Endothelial cell of hepatic sinusoid (primary cell): ENCODE measurements around the gene EN1.

Source experiments
- in situ Hi-C: cut with HindIII; loops from 2 replicates; pipeline ENCODE4 v1.10.0; 2017; ENCODE audit warnings: low sequenced_read_pairs

EN1 gene

DNA sequence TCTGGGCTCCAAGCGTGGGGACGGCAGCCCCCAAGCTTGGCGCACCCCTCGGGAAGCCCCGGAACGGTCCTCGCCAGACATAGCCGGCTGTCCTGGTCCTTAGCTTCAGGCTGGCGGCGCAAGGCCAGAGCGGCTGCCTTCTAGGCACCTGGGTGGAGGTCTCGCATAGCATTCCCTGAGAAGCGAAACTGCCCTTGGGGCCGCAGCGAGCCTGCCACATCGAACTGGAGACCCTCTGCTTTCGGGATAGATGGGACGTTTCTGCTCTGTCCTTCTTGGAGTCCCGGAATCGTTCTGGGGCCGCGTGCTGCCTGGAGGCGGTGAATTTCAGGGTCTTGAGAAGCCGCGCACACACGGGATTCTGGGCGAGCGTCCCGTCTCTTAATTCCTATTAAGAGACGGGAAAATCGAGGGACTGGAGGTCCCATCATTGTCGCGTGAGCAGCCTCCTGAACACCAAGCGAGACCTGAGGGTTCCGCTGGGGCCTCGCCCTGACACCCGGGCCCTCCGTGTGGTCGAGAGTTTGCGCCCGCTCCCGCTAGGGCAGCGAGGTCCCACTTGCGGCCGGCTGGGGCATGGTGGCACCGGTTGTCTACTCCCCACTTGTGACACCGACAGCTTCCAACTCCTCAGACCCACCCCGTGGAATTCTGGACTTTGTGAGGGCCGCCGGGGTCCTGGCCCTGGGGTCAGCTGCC is 9.7 kb upstream of the EN1 start:
- in situ Hi-C loops = loop anchor here (25.0 kb wide), 1 partner anchor 820 kb away; no protein-coding TSS in a partner anchor

DNA sequence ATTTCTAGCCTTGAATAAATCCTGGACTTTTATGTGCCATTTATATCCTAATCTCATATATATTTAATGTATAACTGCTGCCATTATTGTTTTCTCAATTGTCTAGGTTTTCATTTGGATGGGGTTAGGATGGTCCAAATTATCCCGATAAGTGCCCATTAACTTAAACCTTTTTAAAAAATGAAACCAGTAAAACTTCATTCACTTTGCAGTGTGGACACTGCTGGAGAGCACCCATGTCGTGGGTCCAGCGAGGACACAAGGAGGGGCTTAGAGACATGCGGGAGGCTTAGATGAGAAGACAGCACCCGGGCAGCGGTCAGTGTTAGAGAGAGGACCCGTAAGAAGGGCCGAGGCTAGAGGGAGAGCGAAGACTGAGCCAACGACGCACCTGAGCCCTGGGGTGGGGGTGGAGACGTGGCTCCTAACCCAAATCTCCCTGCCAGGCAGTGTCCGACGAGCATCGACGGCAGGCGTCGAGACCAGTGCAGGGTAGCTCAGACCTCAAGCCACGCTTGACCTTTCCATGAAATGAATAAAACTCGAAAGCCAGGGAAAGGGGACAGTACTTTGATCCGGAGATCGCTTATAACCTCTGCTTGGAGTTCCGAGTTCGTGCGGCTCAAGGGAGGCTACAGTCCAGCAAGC is 9.0 kb upstream of the EN1 start:
- in situ Hi-C loops = loop anchor here (25.0 kb wide), 1 partner anchor 819 kb away; no protein-coding TSS in a partner anchor

DNA sequence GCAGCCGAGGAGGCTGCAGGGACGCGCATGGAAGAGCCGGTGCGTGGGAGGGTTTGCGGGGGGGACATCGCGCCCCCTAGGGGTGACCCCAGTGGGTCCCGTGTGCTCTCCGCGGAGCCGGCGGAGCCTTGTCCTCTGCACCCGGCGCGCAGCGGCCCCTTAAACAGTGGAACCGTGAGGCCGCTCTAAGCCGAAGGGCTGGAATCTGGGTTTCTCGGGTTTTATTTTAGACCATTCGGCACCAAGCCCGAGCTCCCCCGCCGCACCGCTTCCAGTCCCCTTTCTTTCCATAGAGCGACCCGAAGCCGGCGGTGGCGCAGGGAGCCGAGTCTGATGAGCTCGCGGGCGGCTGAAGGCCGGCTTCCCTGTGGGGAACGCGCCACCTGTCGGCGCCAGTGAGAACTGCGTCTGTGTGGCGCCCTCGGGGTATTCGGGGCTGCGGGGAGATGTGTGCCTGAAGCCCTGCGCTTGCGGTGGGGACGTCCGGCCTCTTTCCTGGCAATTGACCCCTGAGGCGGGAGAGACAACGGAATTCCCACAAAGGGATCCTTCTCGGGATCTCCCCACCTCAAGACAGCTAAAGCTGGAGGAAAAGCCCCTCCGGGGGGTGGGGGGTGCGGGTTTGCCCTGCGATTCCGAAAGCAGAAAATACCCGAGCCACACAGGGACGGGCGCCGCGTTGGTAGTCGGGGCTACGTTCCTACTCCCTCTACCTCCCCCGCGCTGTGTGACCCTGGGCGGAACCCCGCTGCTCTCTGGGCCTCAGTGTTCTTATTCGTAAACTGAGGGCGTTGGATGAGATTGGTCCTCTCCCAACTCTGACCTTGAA is 8.2 kb upstream of the EN1 start:
- in situ Hi-C loops = loop anchor here (25.0 kb wide), 1 partner anchor 818 kb away; no protein-coding TSS in a partner anchor

DNA sequence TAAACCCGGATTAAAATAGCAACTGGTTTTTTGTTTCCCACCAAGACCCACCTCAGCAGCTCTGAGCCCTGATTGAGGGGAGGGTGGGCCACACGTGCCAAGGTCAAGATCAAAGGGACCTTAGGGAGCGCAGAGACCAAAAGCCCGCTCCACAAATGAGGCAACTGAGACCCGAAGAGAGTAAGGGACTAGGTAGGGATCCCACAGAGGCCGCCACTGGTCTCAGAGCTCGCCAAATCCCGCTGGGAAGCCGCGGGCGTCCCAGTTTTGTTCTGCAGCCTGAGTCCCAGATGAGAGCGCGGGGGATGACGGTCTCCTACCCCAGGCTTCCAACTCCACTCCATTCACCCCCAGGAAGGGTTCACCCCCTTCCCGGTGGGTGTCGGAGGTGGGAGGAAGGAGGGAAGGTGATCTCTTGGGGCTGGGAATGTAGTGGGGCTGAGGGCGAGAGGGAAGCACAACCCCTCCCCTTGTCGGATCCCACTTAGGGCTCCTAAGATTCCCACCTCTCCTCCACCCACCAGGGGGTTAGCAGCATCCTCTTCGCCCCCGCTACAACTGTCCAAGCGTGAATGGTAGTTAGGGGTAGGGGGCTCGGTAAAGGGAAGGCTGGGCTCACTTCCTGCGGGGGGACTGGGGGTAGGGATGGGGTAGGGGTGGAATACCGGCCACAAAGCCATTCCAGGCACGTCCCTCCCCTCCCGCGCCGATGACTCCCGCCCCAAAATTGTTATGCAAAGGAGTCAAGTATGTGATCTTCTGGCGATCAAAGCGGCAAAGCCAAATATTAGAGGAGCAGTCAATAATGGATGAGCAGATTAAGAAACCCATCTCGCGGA is 7.3 kb upstream of the EN1 start:
- in situ Hi-C loops = loop anchor here (25.0 kb wide), 1 partner anchor 817 kb away; no protein-coding TSS in a partner anchor

DNA sequence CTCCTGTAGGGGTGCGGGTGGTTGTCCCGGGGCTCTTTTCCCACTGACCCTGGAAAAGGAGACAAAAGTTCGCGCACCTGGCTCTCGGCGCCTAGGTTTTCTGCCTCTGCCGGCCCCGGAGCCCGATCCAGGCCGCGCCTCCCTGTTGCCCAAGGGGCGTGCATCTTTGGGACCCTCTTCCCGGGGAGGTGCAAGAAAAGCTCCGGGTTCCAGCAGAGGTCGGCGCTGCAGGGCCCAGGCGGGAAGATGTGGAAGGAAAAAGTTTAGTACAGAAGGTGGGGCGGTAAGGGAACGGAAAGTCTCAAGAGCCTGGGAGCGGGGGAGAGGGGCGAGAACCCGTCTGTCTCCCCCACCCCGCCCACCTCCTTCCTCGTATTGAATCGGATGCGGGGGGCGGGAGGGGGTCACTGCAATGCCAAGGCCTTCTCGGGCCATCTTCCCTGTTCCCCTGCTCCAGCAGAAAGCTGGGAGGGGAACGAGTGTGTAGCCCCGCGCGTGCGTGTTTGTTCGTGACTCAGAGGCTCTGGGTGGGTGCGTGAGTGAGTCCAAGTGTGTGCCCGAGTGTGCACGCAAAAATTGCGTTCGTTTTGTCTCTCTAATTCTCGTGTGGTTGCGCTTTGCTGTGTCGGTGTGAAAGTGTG is 6.3 kb upstream of the EN1 start:
- in situ Hi-C loops = loop anchor here (25.0 kb wide), 1 partner anchor 816 kb away; no protein-coding TSS in a partner anchor

DNA sequence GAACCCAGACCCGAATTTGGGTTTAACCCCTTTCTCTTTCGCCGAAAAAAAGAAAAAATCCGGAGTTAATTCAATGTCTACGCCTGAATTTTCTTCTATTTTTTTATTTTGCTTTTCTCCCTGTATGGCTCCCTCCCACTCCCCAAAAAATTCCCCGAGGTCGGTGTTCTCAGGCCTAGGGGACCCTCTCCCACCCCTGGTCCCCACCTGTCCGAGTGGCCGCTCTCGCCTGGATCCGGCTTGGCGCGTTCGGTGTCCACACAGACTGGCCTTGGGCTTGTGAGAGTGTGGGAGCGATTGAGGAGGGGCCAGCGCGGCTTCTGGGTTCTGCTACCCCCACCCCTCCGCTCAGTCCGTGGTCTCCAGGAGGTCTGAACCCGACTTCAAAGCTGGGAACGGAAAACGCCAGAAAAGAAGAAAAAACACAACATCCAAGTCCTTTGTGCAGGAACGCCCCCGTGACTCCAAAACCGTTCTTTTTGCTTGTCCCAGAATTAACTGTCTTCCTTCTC is 5.7 kb upstream of the EN1 start:
- in situ Hi-C loops = loop anchor here (25.0 kb wide), 1 partner anchor 816 kb away; no protein-coding TSS in a partner anchor

- in situ Hi-C loops = loop anchor here (25.0 kb wide), 1 partner anchor 815 kb away; no protein-coding TSS in a partner anchor
These were observed 5.2 kb upstream of the EN1 start for GRCh38 chr2:118852605-118853128.

DNA sequence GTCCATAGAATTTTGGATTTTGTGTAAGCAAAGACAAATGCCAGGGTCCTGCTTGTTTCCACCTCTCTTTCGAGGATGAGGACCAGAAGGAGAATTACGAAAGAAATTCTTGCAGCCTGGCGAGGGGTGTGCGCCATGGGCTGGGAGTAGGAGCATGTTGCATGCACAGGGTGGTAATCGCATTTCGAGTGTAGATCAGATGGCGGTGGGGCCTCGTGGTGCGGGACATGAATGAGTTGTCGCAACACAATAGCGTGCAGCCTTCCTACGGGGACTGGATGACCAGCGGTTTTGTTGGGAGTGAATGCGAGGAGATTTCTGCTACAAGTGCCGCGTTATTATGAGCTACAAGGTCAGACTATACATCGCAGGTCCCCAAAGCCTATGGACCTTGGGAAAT is 4.2 kb upstream of the EN1 start:
- in situ Hi-C loops = loop anchor here (25.0 kb wide), 1 partner anchor 814 kb away; no protein-coding TSS in a partner anchor

GRCh38 chr2:118850901-118851415 is 3.5 kb upstream of the EN1 start:
- in situ Hi-C loops = loop anchor here (25.0 kb wide), 1 partner anchor 814 kb away; no protein-coding TSS in a partner anchor

GRCh38 chr2:118850168-118850900 is 2.9 kb upstream of the EN1 start:
- in situ Hi-C loops = loop anchor here (25.0 kb wide), 1 partner anchor 813 kb away; no protein-coding TSS in a partner anchor

DNA sequence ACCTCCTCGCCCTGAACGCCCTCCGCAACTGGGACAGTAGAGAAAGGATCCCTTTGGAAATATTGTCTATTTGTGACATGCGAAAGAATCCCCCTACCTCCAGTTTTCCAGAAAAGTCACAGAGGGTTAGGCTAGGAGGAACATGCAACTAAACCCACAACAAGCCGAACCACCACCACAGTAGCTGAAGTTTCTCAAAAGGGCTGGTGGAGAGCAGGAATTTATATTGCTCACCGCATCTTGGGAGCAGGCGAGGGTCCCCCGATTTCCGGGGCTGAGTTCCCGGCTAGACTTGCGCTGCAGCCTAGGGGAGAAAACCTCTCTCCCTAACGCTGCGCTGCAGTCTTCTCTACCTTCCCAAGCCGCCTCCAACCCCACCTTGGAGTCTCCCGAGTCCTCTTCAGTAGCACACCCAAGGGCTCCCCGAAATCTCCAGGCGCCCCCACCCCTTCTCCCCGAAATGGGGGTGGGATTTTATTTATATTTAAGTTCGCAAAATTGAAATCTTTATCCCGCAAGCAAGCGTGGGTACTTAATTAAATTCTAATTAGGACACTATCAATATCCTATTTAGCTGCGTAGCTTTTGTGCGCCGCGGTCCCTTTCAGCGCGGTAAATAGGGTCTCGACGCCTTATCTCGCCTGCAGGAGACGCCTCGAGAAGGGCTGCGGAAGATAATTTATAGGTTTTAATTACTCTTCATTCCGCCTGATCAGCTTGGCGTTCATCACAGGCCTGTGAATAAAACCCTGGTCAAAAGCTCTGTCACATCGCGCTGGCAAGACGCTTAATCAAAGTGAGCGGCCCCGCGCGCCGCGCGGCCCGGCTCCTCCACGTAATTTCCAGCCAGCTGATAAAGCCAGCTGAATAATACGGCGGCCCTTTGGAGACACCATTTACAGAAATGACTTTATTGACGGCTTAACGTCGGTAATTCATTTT is 2.0 kb upstream of the EN1 start:
- in situ Hi-C loops = loop anchor here (25.0 kb wide), 1 partner anchor 812 kb away; no protein-coding TSS in a partner anchor

GRCh38 chr2:118848381-118849225 is 1.2 kb upstream of the EN1 start:
- in situ Hi-C loops = no loop called here

- in situ Hi-C loops = no loop called here
These were observed 319 bp upstream of the EN1 start for GRCh38 chr2:118847762-118848172.

DNA sequence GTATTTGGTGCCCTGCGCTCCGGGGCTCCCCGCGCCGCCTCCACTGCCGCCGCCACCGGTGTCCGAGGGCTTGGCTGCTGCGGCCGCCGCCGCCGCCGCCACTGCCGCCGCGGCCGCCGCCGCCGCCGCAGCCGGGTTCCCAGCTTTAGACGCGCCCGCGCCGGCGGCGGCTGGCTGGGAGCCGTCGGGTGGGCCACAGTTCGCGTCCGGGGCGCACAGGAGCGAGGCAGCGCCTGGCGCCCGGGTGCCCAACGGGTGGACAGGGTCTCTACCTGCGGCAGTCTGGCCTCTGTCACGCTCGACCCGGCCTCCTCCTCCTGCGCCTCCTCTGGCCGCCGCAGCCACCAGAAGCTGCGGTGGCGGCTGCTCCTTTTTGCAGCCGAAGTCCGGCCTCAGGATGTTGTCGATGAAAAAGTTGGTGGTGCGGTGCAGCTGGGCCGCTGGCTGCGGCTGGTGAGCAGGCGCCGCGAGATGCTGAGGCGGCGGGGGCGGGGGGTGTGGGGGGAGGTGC is 951 bp downstream of the EN1 start:
- in situ Hi-C loops = no loop called here

GRCh38 chr2:118845522-118846441 is 1.7 kb downstream of the EN1 start:
- in situ Hi-C loops = no loop called here
